GM23338 (cell line): ENCODE data around the gene DDC. TPM values are rescaled to one million over a fixed set of nuclear protein-coding genes. Genes with fewer than 3 reads are reported as not detected.

Experiments
- ATAC-seq: fragments of 200-7000 bp; cut with Tn5 transposase; 3 replicates; pipeline ENCODE4 v1.9.1; 2020
- DNase-seq: peaks from one replicate; pipeline ENCODE4 v3.0.0-alpha.2; 2015; ENCODE audit warnings: low spot score
- H2AFZ ChIP-seq: fragments of 200-600 bp; sonication (generic); 2 replicates; pipeline ENCODE4 v1.8.0; 2016; ENCODE audit warnings: antibody characterized with exemption, mild to moderate bottlenecking, moderate library complexity
- H3F3A ChIP-seq: fragments of 200-600 bp; sonication (generic); replicated peaks from 2 replicates; pipeline ENCODE4 v1.8.0; 2017; ENCODE audit warnings: antibody characterized with exemption, mixed run types, low read depth
- H3K27ac ChIP-seq: fragments of 200-600 bp; sonication (generic); 2 replicates; pipeline ENCODE4 v1.6.1; 2016; ENCODE audit warnings: low read depth
- H3K27me3 ChIP-seq: fragments of 200-600 bp; sonication (generic); 2 replicates; pipeline ENCODE4 v1.8.0; 2016; ENCODE audit warnings: mild to moderate bottlenecking, mixed run types, moderate library complexity; ENCODE audit not compliant: insufficient read depth
- H3K36me3 ChIP-seq: fragments of 200-600 bp; sonication (generic); 2 replicates; pipeline ENCODE4 v1.8.0; 2016; ENCODE audit warnings: mild to moderate bottlenecking; ENCODE audit not compliant: insufficient read depth
- H3K4me1 ChIP-seq: fragments of 200-600 bp; sonication (generic); 2 replicates; pipeline ENCODE4 v1.8.0; 2016; ENCODE audit warnings: mild to moderate bottlenecking, moderate library complexity; ENCODE audit not compliant: insufficient read depth
- H3K4me2 ChIP-seq: fragments of 200-600 bp; sonication (generic); 2 replicates; pipeline ENCODE4 v1.7.1; 2017; ENCODE audit warnings: mixed run types
- H3K4me3 ChIP-seq: fragments of 200-600 bp; sonication (generic); 2 replicates; pipeline ENCODE4 v1.6.1; 2016; ENCODE audit warnings: mixed run types
- H3K79me2 ChIP-seq: fragments of 200-600 bp; sonication (generic); replicated peaks from 2 replicates; pipeline ENCODE4 v1.8.0; 2017; ENCODE audit warnings: mild to moderate bottlenecking; ENCODE audit not compliant: insufficient read depth
- H3K9me2 ChIP-seq: fragments of 200-600 bp; sonication (generic); 2 replicates; pipeline ENCODE4 v1.8.0; 2017; ENCODE audit not compliant: insufficient read depth
- H4K20me1 ChIP-seq: fragments of 200-600 bp; sonication (generic); replicated peaks from 2 replicates; pipeline ENCODE4 v1.8.0; 2017; ENCODE audit warnings: mild to moderate bottlenecking; ENCODE audit not compliant: insufficient read depth
- H3K27ac Mint-ChIP-seq: 2 replicates; pipeline ENCODE4 v1.8.0; 2020; ENCODE audit warnings: inconsistent platforms, mild to moderate bottlenecking, moderate library complexity, mixed read lengths
- H3K27me3 Mint-ChIP-seq: 3 replicates; pipeline ENCODE4 v1.8.0; 2022; ENCODE audit warnings: low read depth, mild to moderate bottlenecking, moderate library complexity, mixed read lengths, inconsistent platforms; ENCODE audit not compliant: insufficient read depth, poor library complexity
- H3K36me3 Mint-ChIP-seq: 3 replicates; pipeline ENCODE4 v1.8.0; 2021; ENCODE audit warnings: low read depth, mild to moderate bottlenecking, inconsistent platforms, moderate library complexity, mixed read lengths
- H3K4me1 Mint-ChIP-seq: 3 replicates; pipeline ENCODE4 v1.8.0; 2020; ENCODE audit warnings: mild to moderate bottlenecking, inconsistent platforms, mixed read lengths
- H3K4me3 Mint-ChIP-seq: 3 replicates; pipeline ENCODE4 v1.8.0; 2021; ENCODE audit warnings: moderate library complexity, mild to moderate bottlenecking, inconsistent platforms, mixed read lengths
- H3K9me3 Mint-ChIP-seq: 3 replicates; pipeline ENCODE4 v1.8.0; 2020; ENCODE audit warnings: moderate library complexity, mild to moderate bottlenecking, inconsistent platforms, mixed read lengths
- CREB1 ChIP-seq: fragments of 250-450 bp; sonication (Bioruptor Pico); IDR thresholded peaks from 2 replicates; pipeline ENCODE4 v1.5.0; 2020; ENCODE audit warnings: low read depth, mild to moderate bottlenecking, moderate library complexity
- ETS1 ChIP-seq: IDR thresholded peaks from 2 replicates; pipeline ENCODE4 v1.6.1; 2016; ENCODE audit warnings: antibody characterized with exemption
- EZH2 ChIP-seq: fragments of 200-600 bp; sonication (generic); IDR thresholded peaks from one replicate; pipeline ENCODE4 v1.8.0; 2017; ENCODE audit warnings: antibody characterized with exemption, mild to moderate bottlenecking, low read depth; ENCODE audit not compliant: unreplicated experiment
- EZH2phosphoT487 ChIP-seq: fragments of 200-600 bp; sonication (generic); IDR thresholded peaks from one replicate; pipeline ENCODE4 v1.8.1; 2018; ENCODE audit warnings: antibody characterized with exemption; ENCODE audit not compliant: unreplicated experiment
- NANOG ChIP-seq: IDR thresholded peaks from 2 replicates; pipeline ENCODE4 v1.6.1; 2016; ENCODE audit warnings: antibody characterized with exemption, borderline replicate concordance
- POLR2AphosphoS5 ChIP-seq: IDR thresholded peaks from 2 replicates; pipeline ENCODE4 v1.6.1; 2016; ENCODE audit warnings: antibody characterized with exemption, low read depth
- ZNF114 ChIP-seq: fragments of 250-450 bp; sonication (Bioruptor Pico); IDR thresholded peaks from 2 replicates; pipeline ENCODE4 v1.5.0; 2020; ENCODE audit warnings: mild to moderate bottlenecking, moderate library complexity
- ZNF331 ChIP-seq: fragments of 250-450 bp; sonication (Bioruptor Pico); IDR thresholded peaks from 2 replicates; pipeline ENCODE4 v1.5.0; 2020; ENCODE audit warnings: low read depth, mild to moderate bottlenecking, moderate library complexity
- ZNF462 ChIP-seq: fragments of 250-450 bp; sonication (Bioruptor Pico); IDR thresholded peaks from 2 replicates; pipeline ENCODE4 v1.5.0; 2020; ENCODE audit warnings: mild to moderate bottlenecking, moderate library complexity
- long read RNA-seq: library from polyadenylated mRNA; unstranded; transcript quantifications from one replicate; pipeline ENCODE4 v2.0.0, GENCODE V29; 2020; ENCODE audit not compliant: unreplicated experiment
- polyA plus RNA-seq: library from polyadenylated mRNA; unstranded; fragments of >200 nt; fragmentation: Nextera tagmentation; extraction: Ambion mirVana; gene quantifications from 2 replicates; pipeline ENCODE4 v1.2.1, GENCODE V29; 2016
- total RNA-seq: library from RNA; depleted of rRNA; stranded (reverse); fragments of >200 nt; shearing (Covaris generic); gene quantifications from 2 replicates; pipeline ENCODE4 v1.2.3, GENCODE V29; 2014; rRNA removed
- TF ChIP-seq, protein P1 (sequence below): IDR thresholded peaks from one replicate; pipeline ENCODE4 v1.6.1; 2018; ENCODE audit warnings: antibody characterized with exemption; ENCODE audit not compliant: unreplicated experiment
- TF ChIP-seq, protein P2 (sequence below), 2 experiments: fragments of 200-600 bp in 1 of 2; sonication (generic) in 1 of 2; conservative IDR thresholded peaks; 2 replicates each; pipeline versions ENCODE4 v1.5.1 to v1.6.1; 2016 to 2017; ENCODE audit warnings: antibody characterized with exemption in 2 of 2, low read depth in 2 of 2, mild to moderate bottlenecking in 2 of 2, moderate library complexity in 1 of 2

Gene DDC, protein sequence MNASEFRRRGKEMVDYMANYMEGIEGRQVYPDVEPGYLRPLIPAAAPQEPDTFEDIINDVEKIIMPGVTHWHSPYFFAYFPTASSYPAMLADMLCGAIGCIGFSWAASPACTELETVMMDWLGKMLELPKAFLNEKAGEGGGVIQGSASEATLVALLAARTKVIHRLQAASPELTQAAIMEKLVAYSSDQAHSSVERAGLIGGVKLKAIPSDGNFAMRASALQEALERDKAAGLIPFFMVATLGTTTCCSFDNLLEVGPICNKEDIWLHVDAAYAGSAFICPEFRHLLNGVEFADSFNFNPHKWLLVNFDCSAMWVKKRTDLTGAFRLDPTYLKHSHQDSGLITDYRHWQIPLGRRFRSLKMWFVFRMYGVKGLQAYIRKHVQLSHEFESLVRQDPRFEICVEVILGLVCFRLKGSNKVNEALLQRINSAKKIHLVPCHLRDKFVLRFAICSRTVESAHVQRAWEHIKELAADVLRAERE
- total RNA-seq (not detected in 2 replicates), polyA plus RNA-seq (not detected in 2 replicates)
- long read RNA-seq, result 0 reads

GRCh38 chr7:50564640-50565558 is at the start of gene DDC:
Gene DDC (minus strand): TSS chr7:50565405. CDS start chr7:50544085, 21,320 bp downstream.
- H3K9me2 ChIP-seq, result no peaks in the 10 kb centered on the region; the same call in 1 of the 2 replicates
- Mint-ChIP-seq H3K27ac (no peak within 1 kb of the TSS), H3K9me3 (peaks cover 7% of the 10 kb centered on the region), H3K36me3 (peaks cover 3% of the 10 kb centered on the region; the same call in 2 of the 3 replicates), H3K27me3 (peaks cover 3% of the 10 kb centered on the region), H3K4me1 (peaks cover 4% of the 10 kb centered on the region; the same call in 2 of the 3 replicates), H3K4me3 (no peak within 1 kb of the TSS)
- no peak within 1 kb of the TSS for H3K27ac ChIP-seq
- H3K36me3 ChIP-seq, result no peaks in the 10 kb centered on the region
- ATAC-seq (no peak), DNase-seq (no peak)
- H3K4me1 ChIP-seq, result no peaks in the 10 kb centered on the region
- H3K27me3 ChIP-seq, result no peaks in the 10 kb centered on the region
- H3K79me2 ChIP-seq, result no peaks in the 10 kb centered on the region
- H3K4me2 ChIP-seq, result no peak within 1 kb of the TSS
- H4K20me1 ChIP-seq, result no peaks in the 10 kb centered on the region
- no peak within 1 kb of the TSS for H3K4me3 ChIP-seq
- no peak within 1 kb of the TSS for H2AFZ ChIP-seq
- H3F3A ChIP-seq, result no peaks in the 10 kb centered on the region
- TF ChIP-seq EZH2phosphoT487 (no peak), ZNF114 (no peak), ZNF462 (CRISPR knock-in tag) (no peak), ZNF331 (no peak), POLR2AphosphoS5 (no peak), NANOG (no peak), CREB1 (CRISPR knock-in tag) (no peak), EZH2 (no peak), ETS1 (no peak)
- TF ChIP-seq, protein P1, sequence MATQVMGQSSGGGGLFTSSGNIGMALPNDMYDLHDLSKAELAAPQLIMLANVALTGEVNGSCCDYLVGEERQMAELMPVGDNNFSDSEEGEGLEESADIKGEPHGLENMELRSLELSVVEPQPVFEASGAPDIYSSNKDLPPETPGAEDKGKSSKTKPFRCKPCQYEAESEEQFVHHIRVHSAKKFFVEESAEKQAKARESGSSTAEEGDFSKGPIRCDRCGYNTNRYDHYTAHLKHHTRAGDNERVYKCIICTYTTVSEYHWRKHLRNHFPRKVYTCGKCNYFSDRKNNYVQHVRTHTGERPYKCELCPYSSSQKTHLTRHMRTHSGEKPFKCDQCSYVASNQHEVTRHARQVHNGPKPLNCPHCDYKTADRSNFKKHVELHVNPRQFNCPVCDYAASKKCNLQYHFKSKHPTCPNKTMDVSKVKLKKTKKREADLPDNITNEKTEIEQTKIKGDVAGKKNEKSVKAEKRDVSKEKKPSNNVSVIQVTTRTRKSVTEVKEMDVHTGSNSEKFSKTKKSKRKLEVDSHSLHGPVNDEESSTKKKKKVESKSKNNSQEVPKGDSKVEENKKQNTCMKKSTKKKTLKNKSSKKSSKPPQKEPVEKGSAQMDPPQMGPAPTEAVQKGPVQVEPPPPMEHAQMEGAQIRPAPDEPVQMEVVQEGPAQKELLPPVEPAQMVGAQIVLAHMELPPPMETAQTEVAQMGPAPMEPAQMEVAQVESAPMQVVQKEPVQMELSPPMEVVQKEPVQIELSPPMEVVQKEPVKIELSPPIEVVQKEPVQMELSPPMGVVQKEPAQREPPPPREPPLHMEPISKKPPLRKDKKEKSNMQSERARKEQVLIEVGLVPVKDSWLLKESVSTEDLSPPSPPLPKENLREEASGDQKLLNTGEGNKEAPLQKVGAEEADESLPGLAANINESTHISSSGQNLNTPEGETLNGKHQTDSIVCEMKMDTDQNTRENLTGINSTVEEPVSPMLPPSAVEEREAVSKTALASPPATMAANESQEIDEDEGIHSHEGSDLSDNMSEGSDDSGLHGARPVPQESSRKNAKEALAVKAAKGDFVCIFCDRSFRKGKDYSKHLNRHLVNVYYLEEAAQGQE, result no peak
- TF ChIP-seq, protein P2, sequence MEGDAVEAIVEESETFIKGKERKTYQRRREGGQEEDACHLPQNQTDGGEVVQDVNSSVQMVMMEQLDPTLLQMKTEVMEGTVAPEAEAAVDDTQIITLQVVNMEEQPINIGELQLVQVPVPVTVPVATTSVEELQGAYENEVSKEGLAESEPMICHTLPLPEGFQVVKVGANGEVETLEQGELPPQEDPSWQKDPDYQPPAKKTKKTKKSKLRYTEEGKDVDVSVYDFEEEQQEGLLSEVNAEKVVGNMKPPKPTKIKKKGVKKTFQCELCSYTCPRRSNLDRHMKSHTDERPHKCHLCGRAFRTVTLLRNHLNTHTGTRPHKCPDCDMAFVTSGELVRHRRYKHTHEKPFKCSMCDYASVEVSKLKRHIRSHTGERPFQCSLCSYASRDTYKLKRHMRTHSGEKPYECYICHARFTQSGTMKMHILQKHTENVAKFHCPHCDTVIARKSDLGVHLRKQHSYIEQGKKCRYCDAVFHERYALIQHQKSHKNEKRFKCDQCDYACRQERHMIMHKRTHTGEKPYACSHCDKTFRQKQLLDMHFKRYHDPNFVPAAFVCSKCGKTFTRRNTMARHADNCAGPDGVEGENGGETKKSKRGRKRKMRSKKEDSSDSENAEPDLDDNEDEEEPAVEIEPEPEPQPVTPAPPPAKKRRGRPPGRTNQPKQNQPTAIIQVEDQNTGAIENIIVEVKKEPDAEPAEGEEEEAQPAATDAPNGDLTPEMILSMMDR (conservative IDR thresholded peaks at IDR 0.05; ENCODE audit: low read depth in 2 of 2), result no peak
